Fibroblast of villous mesenchyme (primary cell): ENCODE results near the gene CHPT1. TPM values are rescaled to one million over a fixed set of nuclear protein-coding genes. Genes with fewer than 3 reads are reported as not detected.

Experiments
- DNase-seq: peaks from one replicate; pipeline ENCODE4 v3.0.0-alpha.2; 2010; ENCODE audit warnings: low read depth
- H3K4me3 ChIP-seq: 2 replicates; pipeline ENCODE4 v1.5.1; 2011; ENCODE audit warnings: low read depth, mild to moderate bottlenecking, low read length
- CTCF ChIP-seq: IDR thresholded peaks from 2 replicates; pipeline ENCODE4 v1.5.1; 2012; ENCODE audit warnings: low read depth, mild to moderate bottlenecking, low read length; ENCODE audit not compliant: insufficient read depth
- total RNA-seq: library from RNA; depleted of rRNA; stranded (reverse); fragments of >200 nt; gene quantifications from 2 replicates; pipeline ENCODE4 v1.2.3, GENCODE V29; 2012

The CHPT1 gene
- total RNA-seq, 1 donor = 35.4 TPM

DNA sequence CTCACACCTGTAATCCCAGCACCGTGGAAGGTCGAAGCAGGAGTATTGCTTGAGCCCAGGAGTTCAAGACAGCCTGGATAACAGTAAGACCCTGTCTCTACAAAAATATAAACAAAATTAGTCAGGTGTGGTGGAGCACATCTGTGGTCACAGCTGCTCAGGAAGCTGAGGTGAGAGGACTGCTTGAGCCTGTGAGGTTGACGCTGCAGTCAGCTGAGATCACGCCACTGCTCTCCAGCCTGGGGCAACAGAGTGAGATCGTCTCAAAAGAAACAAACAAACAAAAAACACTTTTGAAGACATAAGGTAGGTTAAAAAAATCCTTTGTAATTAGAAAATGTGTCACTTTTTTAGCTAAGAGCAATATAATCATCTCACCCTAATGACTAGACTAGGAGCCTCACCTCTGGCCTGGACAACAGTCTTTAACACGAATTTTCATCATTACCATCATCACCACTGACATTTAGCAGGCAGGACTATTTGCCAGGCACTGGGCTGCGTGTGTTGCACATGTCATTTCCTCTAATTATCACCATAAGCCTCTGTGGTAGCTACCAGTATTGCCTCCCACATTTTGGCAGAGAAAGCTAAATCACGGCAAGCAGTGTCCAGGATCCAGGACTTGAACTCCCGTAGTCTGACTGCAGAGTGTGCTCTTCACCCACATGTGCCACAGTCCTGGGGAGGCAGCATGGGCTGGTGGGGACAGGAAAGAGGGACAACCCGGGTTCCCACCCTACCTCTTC, 46.5 kb downstream of the CHPT1 start:
- no peak overlapping the region for H3K4me3 ChIP-seq
- DNase-seq = no peak
- TF ChIP-seq CTCF = no peak

DNA sequence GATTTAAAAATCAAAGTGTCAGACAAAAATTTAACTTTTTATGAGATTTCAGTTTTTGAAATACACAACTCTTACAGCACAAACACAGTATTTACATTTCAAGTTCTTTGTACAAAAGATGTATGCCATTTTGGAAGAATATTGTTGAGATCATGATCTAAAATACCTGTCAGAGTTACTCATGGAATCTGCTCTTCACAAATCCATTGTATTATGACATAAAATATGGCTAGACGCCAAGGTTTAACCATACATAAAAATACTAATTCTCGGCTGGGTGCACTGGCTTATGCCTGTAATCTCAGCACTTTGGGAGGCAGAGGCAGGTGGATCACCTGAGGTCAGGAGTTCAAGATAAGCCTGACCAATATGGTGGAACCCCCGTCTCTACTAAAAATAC, 48.0 kb downstream of the CHPT1 start:
- no peak overlapping the region for H3K4me3 ChIP-seq
- TF ChIP-seq CTCF = no peak
- DNase-seq = no peak

GRCh38 chr12:101746196-101746595, 48.8 kb downstream of the CHPT1 start:
- TF ChIP-seq CTCF = no peak
- H3K4me3 ChIP-seq = no peak overlapping the region
- DNase-seq = no peak

GRCh38 chr12:101746661-101747060, 49.2 kb downstream of the CHPT1 start:
- TF ChIP-seq CTCF = no peak
- no peak for DNase-seq
- H3K4me3 ChIP-seq = no peak overlapping the region

DNA sequence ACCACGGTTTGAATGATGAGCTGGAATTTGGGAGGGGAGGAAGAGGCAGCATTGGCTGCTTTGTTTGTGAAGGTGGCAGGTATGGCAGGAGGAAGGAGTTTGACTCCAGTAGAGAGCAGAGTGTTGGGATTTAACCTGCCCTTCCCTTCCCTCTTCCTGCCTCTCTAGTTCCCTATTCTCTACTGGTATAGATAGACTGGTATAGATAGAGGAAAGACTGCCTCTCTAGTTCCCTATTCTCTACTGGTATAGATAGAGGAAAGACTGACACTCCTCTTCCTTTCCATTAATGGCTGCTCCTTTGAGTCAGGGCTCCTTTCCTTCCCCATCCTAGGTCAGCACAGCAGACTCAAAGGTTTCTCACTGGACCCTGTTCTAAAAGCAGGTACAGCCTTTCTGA, 50.3 kb downstream of the CHPT1 start:
- H3K4me3 ChIP-seq = no peak overlapping the region
- DNase-seq = no peak
- TF ChIP-seq CTCF = no peak

DNA sequence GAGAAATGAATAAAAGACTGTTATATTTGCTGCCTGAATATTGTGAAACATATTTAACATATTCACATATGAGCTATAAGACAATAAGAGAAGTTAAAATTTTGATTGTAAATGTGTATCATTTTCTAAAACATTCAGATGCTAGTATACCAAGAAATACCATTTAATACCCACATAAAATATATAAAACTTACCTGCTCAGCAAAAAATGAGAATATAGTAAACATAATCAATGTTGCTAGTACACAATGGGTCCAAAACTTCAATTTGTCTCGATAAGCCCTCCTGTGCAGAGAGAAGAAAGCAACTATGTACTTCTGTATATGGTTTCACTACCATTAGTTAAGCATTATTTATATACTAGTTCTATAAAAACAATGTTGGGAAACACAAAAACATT, 51.5 kb downstream of the CHPT1 start:
- TF ChIP-seq CTCF = no peak

DNA sequence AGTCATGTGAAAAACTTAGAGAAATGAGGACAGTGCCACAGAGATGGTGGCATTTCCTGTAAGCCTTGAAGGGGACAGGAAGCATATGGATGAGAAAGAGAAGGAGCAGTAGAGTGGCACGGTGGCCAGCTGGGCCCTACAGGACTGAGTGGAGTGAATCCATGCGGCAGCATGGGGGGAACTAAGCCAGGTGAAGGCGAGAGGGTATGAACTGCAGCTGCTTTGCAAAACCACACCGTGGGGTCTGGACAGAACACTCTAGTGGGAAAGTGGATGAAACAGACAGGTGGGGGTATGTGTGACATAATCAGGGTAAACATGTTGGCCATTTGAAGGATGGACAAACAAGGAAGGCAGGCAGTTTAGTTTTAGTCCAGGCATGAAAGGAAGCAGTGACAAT, 52.2 kb downstream of the CHPT1 start:
- no peak overlapping the region for H3K4me3 ChIP-seq
- DNase-seq = no peak
- TF ChIP-seq CTCF = no peak

More for the DNA sequence above, 51.5 kb downstream of the CHPT1 start:
- no peak overlapping the region for H3K4me3 ChIP-seq
- DNase-seq = no peak
